ENCODE measurements around the gene ME2.

DNA sequence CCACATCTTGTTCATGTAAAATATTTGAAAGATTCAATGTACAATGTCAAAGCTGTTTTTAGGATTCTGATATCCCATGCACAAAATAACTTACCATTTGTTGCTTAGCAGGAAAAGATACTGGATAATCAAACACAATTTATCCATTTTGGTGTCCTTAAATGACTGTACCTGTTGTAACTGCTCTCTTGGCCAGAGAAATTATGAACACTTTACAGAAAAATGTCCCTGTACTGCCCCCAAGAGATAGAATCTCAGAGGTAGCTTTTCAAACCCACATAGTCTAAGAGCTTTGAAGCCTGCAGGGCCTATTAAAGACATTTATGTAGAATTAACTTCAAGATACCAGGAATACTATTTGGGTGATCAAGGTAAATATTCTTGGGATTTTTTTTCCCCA lies 12.2 kb upstream of the ME2 start:
- TF ChIP-seq, protein P1, sequence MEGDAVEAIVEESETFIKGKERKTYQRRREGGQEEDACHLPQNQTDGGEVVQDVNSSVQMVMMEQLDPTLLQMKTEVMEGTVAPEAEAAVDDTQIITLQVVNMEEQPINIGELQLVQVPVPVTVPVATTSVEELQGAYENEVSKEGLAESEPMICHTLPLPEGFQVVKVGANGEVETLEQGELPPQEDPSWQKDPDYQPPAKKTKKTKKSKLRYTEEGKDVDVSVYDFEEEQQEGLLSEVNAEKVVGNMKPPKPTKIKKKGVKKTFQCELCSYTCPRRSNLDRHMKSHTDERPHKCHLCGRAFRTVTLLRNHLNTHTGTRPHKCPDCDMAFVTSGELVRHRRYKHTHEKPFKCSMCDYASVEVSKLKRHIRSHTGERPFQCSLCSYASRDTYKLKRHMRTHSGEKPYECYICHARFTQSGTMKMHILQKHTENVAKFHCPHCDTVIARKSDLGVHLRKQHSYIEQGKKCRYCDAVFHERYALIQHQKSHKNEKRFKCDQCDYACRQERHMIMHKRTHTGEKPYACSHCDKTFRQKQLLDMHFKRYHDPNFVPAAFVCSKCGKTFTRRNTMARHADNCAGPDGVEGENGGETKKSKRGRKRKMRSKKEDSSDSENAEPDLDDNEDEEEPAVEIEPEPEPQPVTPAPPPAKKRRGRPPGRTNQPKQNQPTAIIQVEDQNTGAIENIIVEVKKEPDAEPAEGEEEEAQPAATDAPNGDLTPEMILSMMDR (IDR thresholded peaks at IDR 0.05 in 2 of 3, conservative IDR thresholded peaks at IDR 0.05 in 1 of 3; ENCODE audit: borderline replicate concordance in 1 of 3, insufficient read depth in 1 of 3, low read depth in 2 of 3, low read length in 2 of 3) = peak; percentile 17 to 40 (median 35); a peak in 3 of 6 replicates
- TF ChIP-seq POLR2AphosphoS5 (IDR thresholded peaks at IDR 0.05; ENCODE audit: low read depth, low read length) (no peak), FOSL1 (IDR thresholded peaks at IDR 0.05; ENCODE audit: low read depth) (no peak), POLR2A (IDR thresholded peaks at IDR 0.05; ENCODE audit: borderline replicate concordance, extremely low read depth, insufficient read depth, insufficient read length) (no peak), SIN3A (IDR thresholded peaks at IDR 0.05; ENCODE audit: low read depth) (no peak), TCF7L2 (IDR thresholded peaks at IDR 0.05; ENCODE audit: borderline replicate concordance, extremely low read depth, insufficient read depth, insufficient read length) (no peak), SRF (IDR thresholded peaks at IDR 0.05; ENCODE audit: low read depth) (no peak), JUND (IDR thresholded peaks at IDR 0.05) (no peak), MAX (IDR thresholded peaks at IDR 0.05) (no peak), EGR1 (IDR thresholded peaks at IDR 0.05; ENCODE audit: low read depth) (no peak), EZH2 (IDR thresholded peaks at IDR 0.05) (no peak), SP1 (IDR thresholded peaks at IDR 0.05; ENCODE audit: low read depth) (no peak)

Measured in HCT116 (cell line).